Heart right ventricle (tissue), 16 donors: ENCODE results near the gene FBXO21. TPM values are rescaled to one million over a fixed set of nuclear protein-coding genes. Genes with fewer than 3 reads are reported as not detected.

Source experiments
- ATAC-seq, 8 donors: fragments of 200-7000 bp; cut with Tn5 transposase; one replicate each; pipeline ENCODE4 v1.9.1; 2020; ENCODE audit warnings: mild to moderate bottlenecking in 8 of 8, moderate library complexity in 8 of 8, moderate number of reproducible peaks in 1 of 8
- DNase-seq, 2 donors: peaks; one replicate each; pipeline ENCODE4 v3.0.0-alpha.2; 2020
- H3K27ac ChIP-seq, 10 donors: fragments of 200-600 bp; sonication (generic) in 2 of 10; one replicate each; pipeline versions ENCODE4 v1.5.0 to v1.8.0; 2020 to 2022; ENCODE audit warnings: mild to moderate bottlenecking in 3 of 10
- H3K27me3 ChIP-seq, 7 donors: fragments of 200-600 bp; one replicate each; pipeline ENCODE4 v1.8.0; 2021 to 2022; ENCODE audit warnings: mild to moderate bottlenecking in 2 of 7
- H3K36me3 ChIP-seq, 9 donors: fragments of 200-600 bp; sonication (generic) in 1 of 9; one replicate each; pipeline versions ENCODE4 v1.5.0 to v1.8.0; 2020 to 2022; ENCODE audit warnings: mild to moderate bottlenecking in 2 of 9
- H3K4me1 ChIP-seq, 9 donors: fragments of 200-600 bp; sonication (generic) in 1 of 9; one replicate each; pipeline versions ENCODE4 v1.5.0 to v1.8.0; 2020 to 2022; ENCODE audit warnings: mild to moderate bottlenecking in 4 of 9
- H3K4me3 ChIP-seq, 10 donors: fragments of 200-600 bp; sonication (generic) in 2 of 10; one replicate each; pipeline versions ENCODE4 v1.5.0 to v1.8.0; 2020 to 2022; ENCODE audit warnings: mild to moderate bottlenecking in 7 of 10, moderate library complexity in 2 of 10
- H3K9me3 ChIP-seq, 11 donors: fragments of 200-600 bp in 10 of 11; sonication (generic) in 2 of 11; one replicate each; pipeline versions ENCODE4 v1.5.0 to v1.8.0; 2013 to 2022; ENCODE audit warnings: mild to moderate bottlenecking in 2 of 11, control low read depth in 1 of 11, moderate library complexity in 1 of 11
- CTCF ChIP-seq, 9 donors: fragments of 200-600 bp; sonication (generic) in 2 of 9; IDR thresholded peaks; one replicate each; pipeline versions ENCODE4 v1.5.0 to v1.8.0; 2021 to 2022; ENCODE audit warnings: antibody characterized with exemption in 9 of 9, mild to moderate bottlenecking in 5 of 9, moderate library complexity in 1 of 9
- WGBS, 2 donors: extraction: QIAGEN DNeasy Blood & Tissue Kit; methylation state at CpG; one replicate each; pipeline ENCODE4 v1.1.7; 2013; ENCODE audit warnings: inconsistent platforms in 1 of 2; 5-methylcytosine and 5-hydroxymethylcytosine counted together
- intact Hi-C, 10 donors: fragments of 100-400 bp; cut with DNase I; formaldehyde crosslinking; loops; one replicate each; pipeline versions ENCODE4 v1.11.1 to v1.14.2; 2022
- polyA plus RNA-seq, 2 donors: library from polyadenylated mRNA; stranded (reverse); fragments of 200-250 nt; gene quantifications; one replicate each; pipeline ENCODE4 v1.2.3, GENCODE V29; 2013
- total RNA-seq, 10 donors: library from RNA; stranded (reverse); fragmentation: NEBNext Ultra II Directional in 3 of 10; extraction: Animal tissue kit (Norgen Biotek cat#: 25700) in 3 of 10; gene quantifications; one replicate each; pipeline versions ENCODE4 v1.2.1 to v1.2.4, GENCODE V29; 2021 to 2023
- donor health status: Arrhythmogenic right ventricular cardiomyopathy.
- donor health status: ischemic (EF 13 %, LVEDD 7.1; RV severe dilation, severe dysfunction).
- donor health status: healthy with polysubstance abuse.
- donor health status: DM: no; HTN: yes; CAD: no.
- donor health status: DM: no; HTN: no; CAD: no.
- donor health status: ischemic (EF 25% LVEDD 6.9; RV normal size, moderate dysfunction).
- donor health status: ischemic (EF 25% LVEDD 5.7; RV mildly dilated, moderate dysfunction).
- donor health status: healthy.
- donor health status: DM: yes; HTN: yes; CAD: no.
- donor health status: Ischemic cardiomyopathy.
- donor health status: ischemic (EF 35%, LVEDD 5.7; RV mildly dilated, moderate dysfunction).
- donor health status: nonischemic (EF 11% LVEDD 7.7; RV severe dilation, severe dysfunction).
- donor health status: DM: yes; HTN: yes; CAD: no.
- donor health status: PGD.
- donor health status: ischemic (EF 29% LVEDD 5.4; RV normal size, mild dysfunction).
- donor health status: nonischemic (EF 23%, LVEDD 6.1; RV moderate dilation, normal function).

Gene FBXO21
- total and polyA plus RNA-seq, 12 donors, result 10.2 to 75.1 (median 47.6) TPM

GRCh38 chr12:117208811-117209455, 18.7 kb upstream of the FBXO21 start:
- ATAC-seq, result no peak
- Histone ChIP-seq H3K27ac (no peak overlapping the region), H3K27me3 (peaks cover 0 to 51% (median 16%) of the 10 kb centered on the region in 7 donors), H3K4me1 (no peaks in the 10 kb centered on the region), H3K36me3 (no peaks in the 10 kb centered on the region), H3K9me3 (no peaks in the 10 kb centered on the region), H3K4me3 (no peak overlapping the region)
- intact Hi-C loops, result no loop called here
- TF ChIP-seq CTCF (IDR thresholded peaks at IDR 0.05), result no peak
- WGBS, 2 donors, result 81 to 84% methylated on average over 13 of the region's 13 CpGs
- DNase-seq, result no peak

- Histone ChIP-seq H3K36me3 (no peaks in the 10 kb centered on the region), H3K27me3 (peaks cover 0 to 56% (median 23%) of the 10 kb centered on the region in 7 donors), H3K4me1 (no peaks in the 10 kb centered on the region), H3K9me3 (no peaks in the 10 kb centered on the region), H3K27ac (no peak overlapping the region), H3K4me3 (no peak overlapping the region)
- no peak for ATAC-seq
- WGBS, 2 donors, result 70% methylated on average over 16 of the region's 16 CpGs
- intact Hi-C loops, result no loop called here
- no peak for DNase-seq
- no peak for TF ChIP-seq CTCF (IDR thresholded peaks at IDR 0.05)
Observed at GRCh38 chr12:117208206-117208605, 17.9 kb upstream of the FBXO21 start.

GRCh38 chr12:117207675-117208074, 17.4 kb upstream of the FBXO21 start:
- no peak for ATAC-seq
- H3K27me3 ChIP-seq, result peaks cover 0 to 62% (median 23%) of the 10 kb centered on the region in 7 donors
- no peaks in the 10 kb centered on the region for H3K36me3 ChIP-seq
- no peak for TF ChIP-seq CTCF (IDR thresholded peaks at IDR 0.05)
- no peaks in the 10 kb centered on the region for H3K4me1 ChIP-seq
- no peak for DNase-seq
- H3K9me3 ChIP-seq, result no peaks in the 10 kb centered on the region
- WGBS, 2 donors, result 55 to 56% methylated on average over 2 of the region's 2 CpGs
- intact Hi-C loops, result no loop called here
- H3K4me3 ChIP-seq, result no peak overlapping the region
- no peak overlapping the region for H3K27ac ChIP-seq

- no peak for ATAC-seq
- intact Hi-C loops, result no loop called here
- Histone ChIP-seq H3K4me3 (no peak overlapping the region), H3K36me3 (no peaks in the 10 kb centered on the region), H3K27me3 (peaks cover 0 to 64% (median 6%) of the 10 kb centered on the region in 7 donors), H3K27ac (no peak overlapping the region), H3K4me1 (no peaks in the 10 kb centered on the region), H3K9me3 (no peaks in the 10 kb centered on the region)
- no peak for TF ChIP-seq CTCF (IDR thresholded peaks at IDR 0.05)
- 77% methylated on average over 9 of the region's 9 CpGs for WGBS, 2 donors
- no peak for DNase-seq
Observed at GRCh38 chr12:117202556-117202955, 12.3 kb upstream of the FBXO21 start.
